K562 (cell line): ENCODE measurements around the gene BLM. TPM values are rescaled to one million over a fixed set of nuclear protein-coding genes. Genes with fewer than 3 reads are reported as not detected.

Experiments used
- ATAC-seq: fragments of 200-7000 bp; cut with Tn5 transposase; 3 replicates; pipeline ENCODE4 v1.9.1; 2020; ENCODE audit warnings: moderate library complexity
- BruUV-seq: library from RNA; stranded (reverse); fragments of 400-500 nt; replicated peaks from 2 replicates; lab custom pipeline; 2021; lab: Mats Ljungman, UMichigan
- CTCF ChIA-PET: fragments of 300-600 bp; formaldehyde crosslinking; extraction: SDS; loops from one replicate; lab custom pipeline; 2021; ENCODE audit warnings: low intra/inter-chr PET ratio; lab: Yijun Ruan, JAX
- POLR2A ChIA-PET: fragments of 300-600, 350-650 bp; sonication (Branson Sonifier 250); formaldehyde crosslinking; extraction: SDS; loops from one replicate; lab custom pipeline; 2021; ENCODE audit warnings: antibody characterized with exemption, inconsistent platforms; lab: Yijun Ruan, JAX
- DNase-seq, 4 experiments: peaks; one replicate each; pipeline versions ENCODE4 v3.0.0 to v3.0.0-alpha.2; 2011 to 2018; ENCODE audit warnings: low spot score in 3 of 4, mixed read lengths in 3 of 4; ENCODE audit errors: extremely low read depth in 1 of 4
- FAIRE-seq: peaks from 2 replicates; lab custom pipeline; 2011; peaks lifted over from hg19 to GRCh38; lab: Jason Lieb, UNC
- H2AFZ ChIP-seq: 2 replicates; pipeline ENCODE4 v1.6.0; 2011; ENCODE audit warnings: low read depth, low read length, control low read depth, inconsistent platforms
- H3K27ac ChIP-seq: fragments of 200-600 bp; 3 replicates; pipeline ENCODE4 v1.8.0; 2011; ENCODE audit warnings: low read depth, mild to moderate bottlenecking, control low read depth, inconsistent platforms, low read length, moderate library complexity, mixed read lengths; ENCODE audit errors: extremely low read depth
- H3K27me3 ChIP-seq, 2 experiments: fragments of 300-600 bp in 1 of 2; 2 replicates in 1 of 2; 3 replicates in 1 of 2; pipeline versions ENCODE4 v1.6.0 to v1.8.0; 2011; ENCODE audit warnings: inconsistent platforms in 2 of 2, low read length in 2 of 2, mild to moderate bottlenecking in 1 of 2, mixed read lengths in 1 of 2, moderate library complexity in 1 of 2; ENCODE audit not compliant: control insufficient read depth in 2 of 2, insufficient read depth in 2 of 2
- H3K36me3 ChIP-seq: fragments of 300-600 bp; 3 replicates; pipeline ENCODE4 v1.8.0; 2011; ENCODE audit warnings: mild to moderate bottlenecking, low read length, inconsistent platforms; ENCODE audit not compliant: control insufficient read depth, insufficient read depth
- H3K4me1 ChIP-seq, 2 experiments: fragments of 200-600 bp in 1 of 2; replicated peaks in 1 of 2; 2 replicates in 1 of 2; 3 replicates in 1 of 2; pipeline versions ENCODE4 v1.5.1 to v1.8.0; 2011; ENCODE audit warnings: inconsistent platforms in 2 of 2, low read length in 2 of 2, mild to moderate bottlenecking in 1 of 2, mixed read lengths in 1 of 2, moderate library complexity in 1 of 2; ENCODE audit not compliant: control insufficient read depth in 2 of 2, insufficient read depth in 2 of 2
- H3K4me2 ChIP-seq: 2 replicates; pipeline ENCODE4 v1.6.1; 2011; ENCODE audit warnings: low read length, control low read depth, inconsistent platforms, mixed read lengths; ENCODE audit not compliant: insufficient read depth
- H3K4me3 ChIP-seq: fragments of 200-600 bp; sonication (generic), shearing (Covaris generic); 2 replicates; pipeline ENCODE4 v1.5.1; 2016; ENCODE audit warnings: control low read depth, inconsistent platforms
- H3K79me2 ChIP-seq: fragments of 200-600 bp; 3 replicates; pipeline ENCODE4 v1.8.0; 2011; ENCODE audit warnings: low read length, inconsistent platforms; ENCODE audit not compliant: control insufficient read depth, insufficient read depth
- H3K9ac ChIP-seq, 2 experiments: 2 replicates each; pipeline versions ENCODE4 v1.6.0 to v1.6.1; 2011; ENCODE audit warnings: low read depth in 2 of 2, low read length in 2 of 2, control low read depth in 1 of 2, inconsistent platforms in 1 of 2, mild to moderate bottlenecking in 1 of 2, mixed read lengths in 1 of 2; ENCODE audit not compliant: insufficient read depth in 1 of 2
- H3K9me1 ChIP-seq: one replicate; pipeline ENCODE4 v1.6.0; 2011; ENCODE audit warnings: inconsistent platforms, mild to moderate bottlenecking, low read length, moderate library complexity; ENCODE audit not compliant: control insufficient read depth, insufficient read depth
- H3K9me3 ChIP-seq: replicated peaks from 2 replicates; pipeline ENCODE4 v1.5.1; 2011; ENCODE audit warnings: low read depth, low read length, inconsistent platforms; ENCODE audit not compliant: control insufficient read depth, insufficient read depth
- H4K20me1 ChIP-seq: replicated peaks from 2 replicates; pipeline ENCODE4 v1.6.1; 2011; ENCODE audit warnings: low read length, inconsistent platforms, mixed read lengths; ENCODE audit not compliant: control insufficient read depth, insufficient read depth
- CREB3L1 ChIP-seq: fragments of 450-650 bp; IDR thresholded peaks from 2 replicates; pipeline ENCODE4 v1.6.1; 2014; ENCODE audit warnings: low read depth, mild to moderate bottlenecking, moderate library complexity, borderline replicate concordance
- CTBP1 ChIP-seq: fragments of 450-650 bp; IDR thresholded peaks from 2 replicates; pipeline ENCODE4 v1.6.1; 2016; ENCODE audit warnings: borderline replicate concordance
- EGR1 ChIP-seq: fragments of 450-650 bp; conservative IDR thresholded peaks from 2 replicates; pipeline ENCODE4 v1.6.1; 2017; ENCODE audit warnings: mild to moderate bottlenecking
- NR1H2 ChIP-seq: sonication (generic); formaldehyde crosslinking; IDR thresholded peaks from 2 replicates; pipeline ENCODE4 v1.4.0; 2020; ENCODE audit warnings: mild to moderate bottlenecking, missing genetic modification reagents
- YBX1 ChIP-seq: fragments of 450-650 bp; IDR thresholded peaks from 2 replicates; pipeline ENCODE4 v1.7.1; 2016; ENCODE audit warnings: mild to moderate bottlenecking
- ZNF384 ChIP-seq: IDR thresholded peaks from 2 replicates; pipeline ENCODE4 v1.6.1; 2012; ENCODE audit warnings: low read depth, low read length, improper control_type of control experiment
- WGBS: fragments of 100-300 bp; shearing (Covaris generic); methylation state at CpG from one replicate; pipeline ENCODE4 v1.1.6; 2016; ENCODE audit warnings: low coverage, mixed read lengths; ENCODE audit not compliant: insufficient coverage; ENCODE audit errors: missing lambda C conversion rate; 5-methylcytosine and 5-hydroxymethylcytosine counted together
- in situ Hi-C: fragments of 300-500 bp; cut with MboI; formaldehyde crosslinking; loops from 4 replicates; pipeline ENCODE4 v1.15.0; 2018; ENCODE audit warnings: inconsistent platforms, mixed read lengths
- intact Hi-C: fragments of 100-400 bp; cut with micrococcal nuclease; formaldehyde crosslinking; loops from 2 replicates; pipeline ENCODE4 v1.14.2; 2022
- polyA plus RNA-seq, 8 experiments: library from polyadenylated mRNA; depleted of rRNA in 4 of 8; stranded (reverse) in 5 of 8; unstranded in 3 of 8; fragments of >200 nt; fragmentation: Nextera tagmentation in 2 of 8; fragmentation: Illumina TruSeq in 1 of 8; extraction: Ambion mirVana in 2 of 8; extraction: Trizol in 1 of 8; gene quantifications; 2 replicates each; pipeline versions ENCODE4 v1.2.1 to v1.2.3, GENCODE V29; 2011 to 2014; ENCODE audit warnings: inconsistent platforms in 1 of 8, missing spikeins in 1 of 8
- total RNA-seq, 7 experiments: library from RNA; depleted of rRNA in 6 of 7; stranded (reverse); fragments of >200 nt in 6 of 7; fragmentation: Illumina TruSeq in 2 of 7; extraction: Trizol in 2 of 7; gene quantifications; 2 replicates each; pipeline versions ENCODE4 v1.2.1 to v1.2.3, GENCODE V29; 2011 to 2021; ENCODE audit warnings: low replicate concordance in 1 of 7

Gene BLM
- total and polyA plus RNA-seq, 9 of the 15 experiments (the other 6 are each of a cell fraction or from before 2014, with no cell fraction given), result 21.0 to 56.0 (median 43.9) TPM

- in situ Hi-C loops (no loop called here), intact Hi-C loops (no loop called here)
- Histone ChIP-seq H4K20me1 (no peaks in the 10 kb centered on the region), H3K4me2 (no peak overlapping the region), H3K9me1 (no peaks in the 10 kb centered on the region), H3K9ac (0 out of 4 replicates have a peak overlapping the region, but pooled peaks of 1 of the 2 experiments have one; percentile 14), H2AFZ (no peak overlapping the region), H3K36me3 (no peaks in the 10 kb centered on the region), H3K9me3 (no peaks in the 10 kb centered on the region), H3K4me1 (peaks cover 4 to 21% of the 10 kb centered on the region in 2 experiments; a peak in 4 of 5 replicates), H3K27me3 (no peaks in the 10 kb centered on the region), H3K27ac (no peak overlapping the region), H3K4me3 (no peak overlapping the region), H3K79me2 (no peaks in the 10 kb centered on the region)
- ChIA-PET CTCF (no interaction called here), POLR2A (interaction anchor here (1.0 kb wide), 1 partner anchor 9 kb away, joined by 3 read pairs; no protein-coding TSS in a partner anchor)
- peak; percentile 64 for TF ChIP-seq EGR1
- no peak for TF ChIP-seq CREB3L1
- 0 out of 2 replicates have a peak, but pooled peaks have one; percentile 33 for TF ChIP-seq CTBP1
- TF ChIP-seq YBX1, result no peak
- no peak for TF ChIP-seq ZNF384
- TF ChIP-seq NR1H2 (CRISPR knock-in tag), result no peak
- no peak for FAIRE-seq
- no peak for DNase-seq
- no TSS peak for BruUV-seq
- no peak for ATAC-seq
- 63% methylated on average over 5 of the region's 5 CpGs for WGBS
Observed at GRCh38 chr15:90684281-90684680, 32.9 kb upstream of the BLM start.
